GM12872 (cell line): ENCODE measurements around the gene COG2.

ENCODE experiments used
- TF ChIP-seq, protein P1 (sequence below): IDR thresholded peaks from 3 replicates; pipeline ENCODE4 v1.5.1; 2011; ENCODE audit warnings: low read depth, mild to moderate bottlenecking, low read length, moderate library complexity; ENCODE audit not compliant: insufficient read depth

The COG2 gene

DNA sequence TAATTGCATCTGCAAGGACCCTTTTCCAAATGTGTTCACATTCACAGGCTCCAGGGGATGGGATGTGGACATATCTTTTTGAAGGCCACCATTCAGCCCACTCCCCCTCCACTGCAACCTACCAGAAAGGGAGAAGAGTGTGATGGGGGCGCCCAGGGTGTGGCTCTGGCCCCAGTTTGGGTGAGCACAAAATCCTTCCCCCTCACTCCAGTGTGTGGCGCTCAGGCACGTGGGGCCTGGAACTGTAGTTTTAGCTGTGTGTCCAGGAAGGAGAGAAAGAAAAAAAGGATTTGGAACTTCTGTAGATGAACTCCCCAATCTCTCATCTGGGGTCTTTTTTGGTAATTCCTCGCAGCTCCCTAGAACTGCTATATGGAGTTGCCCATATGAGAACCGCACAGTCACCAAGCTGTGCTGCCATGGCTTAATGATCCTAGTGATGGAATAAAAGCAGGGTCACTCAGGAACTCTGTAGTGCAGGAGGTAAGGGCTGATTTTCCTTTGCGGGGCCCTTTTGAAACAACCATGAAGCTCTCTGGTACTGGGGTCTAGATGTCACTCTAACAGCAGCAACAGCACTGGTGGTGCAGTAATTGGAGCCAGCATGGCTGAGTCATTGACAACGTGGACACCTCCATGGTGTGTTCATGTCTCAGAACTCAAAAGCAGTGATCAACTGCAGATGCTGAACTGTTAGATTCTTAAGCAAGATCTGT lies 54.6 kb downstream of the COG2 start:
- TF ChIP-seq, protein P1, sequence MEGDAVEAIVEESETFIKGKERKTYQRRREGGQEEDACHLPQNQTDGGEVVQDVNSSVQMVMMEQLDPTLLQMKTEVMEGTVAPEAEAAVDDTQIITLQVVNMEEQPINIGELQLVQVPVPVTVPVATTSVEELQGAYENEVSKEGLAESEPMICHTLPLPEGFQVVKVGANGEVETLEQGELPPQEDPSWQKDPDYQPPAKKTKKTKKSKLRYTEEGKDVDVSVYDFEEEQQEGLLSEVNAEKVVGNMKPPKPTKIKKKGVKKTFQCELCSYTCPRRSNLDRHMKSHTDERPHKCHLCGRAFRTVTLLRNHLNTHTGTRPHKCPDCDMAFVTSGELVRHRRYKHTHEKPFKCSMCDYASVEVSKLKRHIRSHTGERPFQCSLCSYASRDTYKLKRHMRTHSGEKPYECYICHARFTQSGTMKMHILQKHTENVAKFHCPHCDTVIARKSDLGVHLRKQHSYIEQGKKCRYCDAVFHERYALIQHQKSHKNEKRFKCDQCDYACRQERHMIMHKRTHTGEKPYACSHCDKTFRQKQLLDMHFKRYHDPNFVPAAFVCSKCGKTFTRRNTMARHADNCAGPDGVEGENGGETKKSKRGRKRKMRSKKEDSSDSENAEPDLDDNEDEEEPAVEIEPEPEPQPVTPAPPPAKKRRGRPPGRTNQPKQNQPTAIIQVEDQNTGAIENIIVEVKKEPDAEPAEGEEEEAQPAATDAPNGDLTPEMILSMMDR = no peak

DNA sequence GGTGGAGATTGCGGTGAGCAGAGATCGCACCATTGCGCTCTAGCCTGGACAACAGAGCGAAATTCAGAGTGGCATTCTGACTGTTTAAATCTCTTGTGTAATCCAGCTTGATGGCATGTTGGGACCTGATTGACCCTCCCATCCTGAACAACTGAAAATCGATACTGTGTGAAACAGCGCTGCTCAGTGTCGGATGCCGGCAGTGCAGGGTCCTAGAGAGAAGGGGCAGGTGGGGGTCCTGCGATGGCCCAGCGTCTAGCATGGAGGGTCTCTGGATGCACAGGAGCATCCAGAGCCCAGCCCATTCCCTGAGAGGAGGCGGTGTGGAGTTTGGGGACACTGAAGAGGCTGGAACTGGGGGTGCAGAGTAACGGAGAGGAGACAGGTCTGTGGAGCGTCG lies 55.8 kb downstream of the COG2 start:
- TF ChIP-seq, protein P1 = no peak

DNA sequence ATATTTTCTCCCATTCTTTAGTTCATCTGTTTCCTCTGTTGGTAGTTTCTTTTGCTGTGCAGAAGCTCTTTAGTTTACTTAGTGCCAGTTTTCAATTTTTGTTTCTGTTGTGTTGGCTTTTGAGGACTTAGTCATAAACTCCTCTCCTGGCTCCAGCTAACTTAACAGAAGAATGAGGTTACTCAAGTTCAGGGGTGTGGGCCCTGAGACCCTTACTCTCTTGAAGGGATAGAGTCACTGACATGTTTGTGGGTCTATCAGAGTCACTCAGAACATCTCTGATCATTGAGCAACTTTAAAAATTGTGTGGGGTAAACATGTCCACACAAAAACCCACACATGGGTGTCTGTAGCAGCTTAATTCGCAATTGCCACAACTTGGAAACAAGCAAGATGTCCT lies 57.4 kb downstream of the COG2 start:
- TF ChIP-seq, protein P1 = no peak

DNA sequence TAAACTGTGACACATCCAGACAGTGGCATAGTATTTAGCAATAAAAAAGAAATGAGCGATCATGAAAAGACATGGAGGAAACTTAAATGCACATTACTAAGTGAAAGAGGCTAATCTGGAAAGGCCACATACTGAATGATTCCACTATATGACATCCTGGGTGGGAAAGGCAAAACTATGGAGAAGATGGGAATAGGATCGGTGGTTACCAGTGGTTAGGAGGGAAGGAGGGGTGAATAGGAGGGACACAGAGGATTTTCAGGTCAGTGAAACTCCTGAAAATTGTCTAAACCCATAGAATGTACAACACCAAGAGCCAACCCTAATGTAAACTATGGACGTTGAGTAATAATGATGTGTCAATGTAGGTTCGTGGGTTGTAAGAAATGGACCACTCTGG lies 57.9 kb downstream of the COG2 start:
- TF ChIP-seq, protein P1 = no peak

DNA sequence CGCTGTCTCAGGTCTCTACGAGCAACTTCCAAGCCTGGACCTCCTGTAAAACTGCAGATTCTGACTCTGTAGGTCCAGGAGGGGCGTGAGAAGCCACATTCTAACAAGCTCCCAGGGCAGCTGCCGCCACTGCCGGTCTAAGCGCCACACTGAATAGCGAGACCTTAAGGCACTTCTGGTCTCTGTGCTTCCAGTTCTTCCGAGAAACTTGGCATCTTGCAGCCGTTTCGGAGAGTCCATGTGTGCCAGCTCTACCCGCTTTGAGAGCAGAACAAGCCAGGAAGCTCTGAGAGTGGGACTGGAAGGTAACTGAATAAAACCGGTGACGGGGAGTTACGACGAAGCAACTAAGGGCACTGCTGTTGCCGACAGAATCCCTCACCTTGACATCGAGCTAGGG lies 59.2 kb downstream of the COG2 start:
- TF ChIP-seq, protein P1 = no peak

DNA sequence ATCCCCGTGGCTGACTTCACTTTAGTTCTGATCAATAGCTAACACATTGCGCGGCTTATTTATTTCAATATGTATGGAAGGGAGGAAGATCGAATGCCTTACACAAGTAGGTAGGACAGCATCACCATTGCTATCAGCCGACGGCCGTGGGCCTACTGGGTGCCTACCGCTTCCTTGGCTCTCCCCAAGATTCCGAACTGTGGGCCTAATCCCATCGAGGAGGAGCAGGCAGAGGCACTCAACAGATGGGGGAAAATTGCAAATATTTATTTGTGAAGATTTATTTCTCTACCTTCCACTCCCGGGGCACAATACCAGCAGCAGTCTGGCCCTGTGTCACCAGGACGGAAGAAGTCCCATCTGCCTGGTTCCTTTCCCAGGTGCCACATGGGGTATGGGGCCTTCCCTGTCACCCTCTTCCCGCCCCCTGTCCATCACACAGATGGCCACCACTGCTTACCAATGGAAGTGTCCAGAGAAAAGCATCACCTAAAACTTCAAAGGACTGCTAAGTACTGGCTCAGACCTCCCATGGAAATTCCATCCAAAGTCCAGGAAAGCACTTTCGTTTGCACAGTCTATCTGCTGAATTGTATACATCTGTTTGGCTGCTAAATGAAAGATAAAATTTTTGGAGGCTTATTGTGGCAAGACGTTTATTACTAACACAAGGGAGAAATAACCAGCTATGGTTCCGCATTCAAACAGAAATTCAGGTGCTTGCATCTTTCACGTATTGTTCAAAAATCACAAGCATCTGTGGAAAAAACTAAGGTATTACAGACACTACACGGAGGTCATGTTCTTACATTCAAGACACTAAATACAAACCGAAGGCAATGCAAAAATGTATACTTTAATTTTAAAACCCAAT lies 59.9 kb downstream of the COG2 start:
- TF ChIP-seq, protein P1 = no peak

DNA sequence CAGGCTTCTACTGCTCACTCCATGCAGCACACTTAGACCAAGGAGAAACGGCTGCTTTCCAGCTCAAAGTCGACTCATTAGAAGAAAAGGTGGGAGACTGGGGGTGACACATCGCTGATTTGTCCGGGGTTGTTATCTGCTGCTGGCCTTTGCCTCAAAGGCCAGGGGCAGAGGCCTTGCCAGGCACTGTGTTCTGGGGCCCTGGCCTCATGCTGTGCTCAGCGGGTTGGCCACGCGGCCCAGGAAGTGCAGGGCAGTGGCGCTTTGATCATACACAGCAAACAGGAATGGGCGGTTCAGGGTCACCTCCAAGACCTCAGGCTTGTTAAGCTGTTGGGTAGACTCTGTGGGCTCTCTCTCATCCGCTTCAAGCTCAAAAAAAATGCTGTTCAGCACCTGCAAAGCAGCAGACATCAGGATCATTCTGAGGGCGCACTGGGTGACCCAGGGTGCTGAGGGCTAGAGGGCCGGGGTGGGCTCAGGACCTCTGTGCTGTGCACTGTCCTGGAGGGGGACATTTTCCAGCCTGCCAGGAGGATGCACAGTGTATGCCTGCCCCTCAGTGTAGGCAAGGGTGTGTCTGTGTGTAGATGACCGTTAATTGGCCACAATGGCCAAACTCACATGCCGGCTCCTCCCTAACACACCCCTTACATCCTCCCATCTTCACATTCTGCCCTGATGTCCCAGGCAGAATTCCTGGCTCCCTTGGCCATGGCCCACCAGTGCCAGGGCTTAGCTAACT lies 60.8 kb downstream of the COG2 start:
- TF ChIP-seq, protein P1 = no peak
